H1 (cell line): ENCODE data around the gene EED.

ENCODE experiments used
- CHD7 ChIP-seq: fragments of 300-600 bp; sonication (generic); IDR thresholded peaks from 2 replicates; pipeline ENCODE4 v1.7.1; 2012; ENCODE audit warnings: low read length, moderate library complexity, mild to moderate bottlenecking, inconsistent platforms; ENCODE audit not compliant: insufficient replicate concordance
- CTCF ChIP-seq, 3 experiments: IDR thresholded peaks; 1 replicate in 2 of 3; 2 replicates in 1 of 3; pipeline versions ENCODE4 v1.5.1 to v1.6.1; 2011; ENCODE audit warnings: low read length in 3 of 3, mild to moderate bottlenecking in 3 of 3, inconsistent platforms in 2 of 3, low read depth in 1 of 3, moderate library complexity in 1 of 3; ENCODE audit not compliant: insufficient read depth in 1 of 3; ENCODE audit errors: control extremely low read depth in 1 of 3
- EZH2 ChIP-seq: fragments of 200-600 bp; sonication (generic); IDR thresholded peaks from 2 replicates; pipeline ENCODE4 v1.7.1; 2012; ENCODE audit warnings: low read depth, mild to moderate bottlenecking, moderate library complexity, low read length, inconsistent platforms; ENCODE audit not compliant: severe bottlenecking
- POLR2A ChIP-seq, 2 experiments: IDR thresholded peaks; 1 replicate in 1 of 2; 2 replicates in 1 of 2; pipeline ENCODE4 v1.6.1; 2011; ENCODE audit warnings: low read depth in 2 of 2, low read length in 2 of 2, mild to moderate bottlenecking in 2 of 2; ENCODE audit errors: control extremely low read depth in 1 of 2
- RAD21 ChIP-seq, 2 experiments: IDR thresholded peaks in 1 of 2; conservative IDR thresholded peaks in 1 of 2; 2 replicates each; pipeline ENCODE4 v1.6.1; 2011; ENCODE audit warnings: low read depth in 2 of 2, low read length in 2 of 2, improper control_type of control experiment in 1 of 2, inconsistent platforms in 1 of 2, mild to moderate bottlenecking in 1 of 2, moderate library complexity in 1 of 2
- TF ChIP-seq, protein P1 (sequence below): IDR thresholded peaks from 2 replicates; pipeline ENCODE4 v1.6.1; 2012; ENCODE audit warnings: inconsistent platforms

DNA sequence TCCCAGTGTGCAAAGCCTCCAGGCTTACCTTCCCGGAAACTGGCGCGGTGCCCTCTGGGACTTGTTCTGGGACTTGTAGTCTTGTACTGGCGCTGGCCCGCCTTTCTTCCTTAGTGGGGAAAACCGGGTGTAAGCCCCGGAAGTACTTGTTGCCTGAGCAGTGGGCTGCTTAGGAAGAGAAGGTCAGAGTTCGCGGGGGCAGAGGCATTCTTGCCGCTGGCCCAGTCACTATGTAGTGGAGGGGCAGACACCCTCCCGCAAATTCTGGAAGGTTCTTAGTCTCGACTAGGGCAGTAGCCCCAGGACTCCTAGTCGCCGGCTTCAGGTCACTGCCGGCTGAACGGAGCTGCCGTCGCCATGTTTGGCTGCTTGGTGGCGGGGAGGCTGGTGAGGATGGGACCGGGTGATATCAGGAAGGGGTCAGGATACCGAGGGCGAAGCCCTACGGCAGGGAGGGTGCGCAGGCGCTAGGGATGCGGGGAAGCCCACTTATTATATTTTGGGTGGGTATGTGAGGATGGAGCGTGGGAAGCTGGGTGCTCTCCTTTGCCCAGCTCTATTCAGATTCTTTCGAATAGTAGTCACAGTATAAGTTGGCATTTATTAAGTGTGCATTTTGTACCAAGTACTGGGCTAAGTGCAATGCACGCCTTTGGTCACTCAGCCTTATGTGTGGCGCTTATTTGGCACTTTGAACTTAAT is 57.7 kb downstream of the EED start, which contains the start of gene HIKESHI:
- TF ChIP-seq CTCF (IDR thresholded peaks at IDR 0.05; ENCODE audit: control extremely low read depth in 1 of 3, insufficient read depth in 1 of 3, low read depth in 1 of 3, low read length in 3 of 3) = no peak
- TF ChIP-seq EZH2 = no peak
- TF ChIP-seq, protein P1, sequence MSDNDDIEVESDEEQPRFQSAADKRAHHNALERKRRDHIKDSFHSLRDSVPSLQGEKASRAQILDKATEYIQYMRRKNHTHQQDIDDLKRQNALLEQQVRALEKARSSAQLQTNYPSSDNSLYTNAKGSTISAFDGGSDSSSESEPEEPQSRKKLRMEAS = no peak
- no peak for TF ChIP-seq CHD7
- TF ChIP-seq POLR2A (IDR thresholded peaks at IDR 0.05; ENCODE audit: control extremely low read depth in 1 of 2, low read depth in 2 of 2, low read length in 2 of 2) = peak; percentile 63 to 86
- TF ChIP-seq RAD21 (IDR thresholded peaks at IDR 0.05 in 1 of 2, conservative IDR thresholded peaks at IDR 0.05 in 1 of 2; ENCODE audit: low read depth in 2 of 2, low read length in 2 of 2) = no peak; a peak in 1 of 4 replicates
